Neural cell (in vitro differentiated cells): ENCODE measurements around the gene LSM10. TPM values are rescaled to one million over a fixed set of nuclear protein-coding genes. Genes with fewer than 3 reads are reported as not detected.

Source experiments
- H2AFZ ChIP-seq: fragments of 200-600, 300-800 bp; sonication (generic), shearing (Covaris generic); 2 replicates; pipeline ENCODE4 v1.6.0; 2014; ENCODE audit warnings: low read depth, mild to moderate bottlenecking, antibody characterized with exemption, low read length, moderate library complexity
- H3F3A ChIP-seq: fragments of 200-600 bp; shearing (Covaris generic); 2 replicates; pipeline ENCODE4 v1.6.1; 2016; ENCODE audit warnings: mild to moderate bottlenecking, moderate library complexity, mixed read lengths, antibody characterized with exemption, low read length; ENCODE audit not compliant: insufficient read depth, poor library complexity, severe bottlenecking
- H3K27ac ChIP-seq: fragments of 200-600, 300-800 bp; sonication (generic), shearing (Covaris generic); 2 replicates; pipeline ENCODE4 v1.5.1; 2014; ENCODE audit warnings: mild to moderate bottlenecking, low read length, moderate library complexity
- H3K27me3 ChIP-seq: fragments of 300-800, 200-600 bp; sonication (generic), shearing (Covaris generic); 2 replicates; pipeline ENCODE4 v1.6.0; 2014; ENCODE audit warnings: mild to moderate bottlenecking, low read depth, low read length, moderate library complexity; ENCODE audit not compliant: insufficient read depth
- H3K36me3 ChIP-seq: fragments of 300-800, 200-600 bp; sonication (generic), shearing (Covaris generic); 2 replicates; pipeline ENCODE4 v1.5.1; 2014; ENCODE audit warnings: mild to moderate bottlenecking, antibody characterized with exemption, low read length, moderate library complexity; ENCODE audit not compliant: insufficient read depth
- H3K4me2 ChIP-seq: fragments of 300-800, 200-600 bp; sonication (generic), shearing (Covaris generic); 2 replicates; pipeline ENCODE4 v1.6.0; 2014; ENCODE audit warnings: mild to moderate bottlenecking, low read length
- H3K4me3 ChIP-seq: fragments of 300-800, 200-600 bp; sonication (generic), shearing (Covaris generic); 2 replicates; pipeline ENCODE4 v1.5.1; 2014; ENCODE audit warnings: mild to moderate bottlenecking, low read length, moderate library complexity
- H3K79me2 ChIP-seq: fragments of 200-600 bp; shearing (Covaris generic); replicated peaks from 2 replicates; pipeline ENCODE4 v1.6.0; 2014; ENCODE audit warnings: mild to moderate bottlenecking, low read length, moderate library complexity; ENCODE audit not compliant: insufficient read depth
- H3K9ac ChIP-seq: fragments of 300-800, 200-600 bp; sonication (generic), shearing (Covaris generic); 2 replicates; pipeline ENCODE4 v1.6.1; 2016; ENCODE audit warnings: mild to moderate bottlenecking, low read length, mixed read lengths
- H3K9me2 ChIP-seq: fragments of 200-600 bp; shearing (Covaris generic); 2 replicates; pipeline ENCODE4 v1.6.1; 2016; ENCODE audit warnings: mild to moderate bottlenecking, low read length, mixed read lengths; ENCODE audit not compliant: insufficient read depth
- H3K9me3 ChIP-seq: fragments of 200-600, 300-800 bp; sonication (generic), shearing (Covaris generic); 2 replicates; pipeline ENCODE4 v1.6.1; 2016; ENCODE audit warnings: mild to moderate bottlenecking, mixed run types, low read length, moderate library complexity, mixed read lengths
- H4K20me1 ChIP-seq: fragments of 200-600 bp; shearing (Covaris generic); 2 replicates; pipeline ENCODE4 v1.6.1; 2016; ENCODE audit warnings: mild to moderate bottlenecking, mixed run types; ENCODE audit not compliant: insufficient read depth
- EP300 ChIP-seq: fragments of 450-650 bp; conservative IDR thresholded peaks from 2 replicates; pipeline ENCODE4 v1.6.1; 2014; ENCODE audit warnings: antibody characterized with exemption, mild to moderate bottlenecking, moderate library complexity; ENCODE audit not compliant: poor library complexity, severe bottlenecking
- EZH2 ChIP-seq: fragments of 200-600, 300-800 bp; shearing (Covaris generic), sonication (generic); IDR thresholded peaks from 2 replicates; pipeline ENCODE4 v1.6.1; 2014; ENCODE audit warnings: antibody characterized with exemption, low read length, borderline replicate concordance, mild to moderate bottlenecking; ENCODE audit not compliant: insufficient read depth, poor library complexity, severe bottlenecking
- MXI1 ChIP-seq: fragments of 450-650 bp; conservative IDR thresholded peaks from 2 replicates; pipeline ENCODE4 v1.6.1; 2014; ENCODE audit warnings: antibody characterized with exemption, mild to moderate bottlenecking; ENCODE audit not compliant: poor library complexity, severe bottlenecking
- POLR2AphosphoS5 ChIP-seq: IDR thresholded peaks from 2 replicates; pipeline ENCODE4 v1.6.1; 2012
- RAD21 ChIP-seq: fragments of 450-650 bp; conservative IDR thresholded peaks from 2 replicates; pipeline ENCODE4 v1.6.1; 2014; ENCODE audit warnings: antibody characterized with exemption, mild to moderate bottlenecking, moderate library complexity
- SMC3 ChIP-seq: fragments of 450-650 bp; conservative IDR thresholded peaks from 2 replicates; pipeline ENCODE4 v1.6.1; 2014; ENCODE audit warnings: antibody characterized with exemption, mild to moderate bottlenecking, moderate library complexity; ENCODE audit not compliant: poor library complexity
- TAF1 ChIP-seq: IDR thresholded peaks from 2 replicates; pipeline ENCODE4 v1.6.1; 2012; ENCODE audit warnings: low read depth
- polyA plus RNA-seq: library from polyadenylated mRNA; depleted of rRNA; stranded (reverse); fragments of >200 nt; gene quantifications from 2 replicates; pipeline ENCODE4 v1.2.3, GENCODE V29; 2014
- TF ChIP-seq, protein P1 (sequence below): fragments of 450-650 bp; IDR thresholded peaks from 2 replicates; pipeline ENCODE4 v1.5.1; 2014; ENCODE audit warnings: antibody characterized with exemption, mild to moderate bottlenecking, moderate library complexity; ENCODE audit not compliant: poor library complexity, severe bottlenecking
- TF ChIP-seq, protein P2 (sequence below): IDR thresholded peaks from 2 replicates; pipeline ENCODE4 v1.6.1; 2012; ENCODE audit warnings: borderline replicate concordance

LSM10 gene
- polyA plus RNA-seq, 1 donor from 2014 or later = 1.3 TPM

DNA sequence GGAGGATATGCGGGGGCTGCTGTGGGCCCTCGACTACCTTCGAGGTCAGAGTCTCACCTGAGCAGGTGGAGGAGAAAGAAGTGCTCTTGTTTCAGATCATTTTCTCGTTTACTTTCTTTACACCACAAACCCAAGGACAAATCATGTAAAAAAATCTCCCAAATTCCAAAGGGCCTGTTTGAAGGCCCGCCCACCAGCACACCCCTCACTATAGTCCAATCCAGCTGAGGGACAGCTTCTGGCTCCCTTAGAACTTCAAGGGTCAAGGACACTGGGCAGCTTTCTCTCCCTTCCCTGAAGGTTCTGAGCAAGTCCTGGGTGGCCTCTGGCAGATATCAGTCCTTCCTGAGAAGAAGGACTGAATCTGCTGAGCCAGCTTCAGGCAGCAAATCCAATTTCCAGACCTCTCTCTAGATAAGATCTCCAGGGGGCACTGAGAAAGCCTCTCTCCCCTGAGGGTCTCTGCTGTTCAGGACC, 17.5 kb downstream of the LSM10 start:
- no peak overlapping the region for H3K4me2 ChIP-seq
- H3K9me2 ChIP-seq = no peaks in the 10 kb centered on the region
- no peak overlapping the region for H2AFZ ChIP-seq
- H3F3A ChIP-seq = no peaks in the 10 kb centered on the region
- H3K27me3 ChIP-seq = no peaks in the 10 kb centered on the region
- no peaks in the 10 kb centered on the region for H3K9me3 ChIP-seq
- H3K27ac ChIP-seq = no peak overlapping the region
- H3K4me3 ChIP-seq = no peak overlapping the region
- H3K79me2 ChIP-seq = peaks cover 30% of the 10 kb centered on the region
- peaks cover 2% of the 10 kb centered on the region for H4K20me1 ChIP-seq
- no peaks in the 10 kb centered on the region for H3K36me3 ChIP-seq
- TF ChIP-seq TAF1 = no peak
- TF ChIP-seq, protein P1, sequence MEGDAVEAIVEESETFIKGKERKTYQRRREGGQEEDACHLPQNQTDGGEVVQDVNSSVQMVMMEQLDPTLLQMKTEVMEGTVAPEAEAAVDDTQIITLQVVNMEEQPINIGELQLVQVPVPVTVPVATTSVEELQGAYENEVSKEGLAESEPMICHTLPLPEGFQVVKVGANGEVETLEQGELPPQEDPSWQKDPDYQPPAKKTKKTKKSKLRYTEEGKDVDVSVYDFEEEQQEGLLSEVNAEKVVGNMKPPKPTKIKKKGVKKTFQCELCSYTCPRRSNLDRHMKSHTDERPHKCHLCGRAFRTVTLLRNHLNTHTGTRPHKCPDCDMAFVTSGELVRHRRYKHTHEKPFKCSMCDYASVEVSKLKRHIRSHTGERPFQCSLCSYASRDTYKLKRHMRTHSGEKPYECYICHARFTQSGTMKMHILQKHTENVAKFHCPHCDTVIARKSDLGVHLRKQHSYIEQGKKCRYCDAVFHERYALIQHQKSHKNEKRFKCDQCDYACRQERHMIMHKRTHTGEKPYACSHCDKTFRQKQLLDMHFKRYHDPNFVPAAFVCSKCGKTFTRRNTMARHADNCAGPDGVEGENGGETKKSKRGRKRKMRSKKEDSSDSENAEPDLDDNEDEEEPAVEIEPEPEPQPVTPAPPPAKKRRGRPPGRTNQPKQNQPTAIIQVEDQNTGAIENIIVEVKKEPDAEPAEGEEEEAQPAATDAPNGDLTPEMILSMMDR = no peak
- TF ChIP-seq EZH2 = no peak
- TF ChIP-seq, protein P2, sequence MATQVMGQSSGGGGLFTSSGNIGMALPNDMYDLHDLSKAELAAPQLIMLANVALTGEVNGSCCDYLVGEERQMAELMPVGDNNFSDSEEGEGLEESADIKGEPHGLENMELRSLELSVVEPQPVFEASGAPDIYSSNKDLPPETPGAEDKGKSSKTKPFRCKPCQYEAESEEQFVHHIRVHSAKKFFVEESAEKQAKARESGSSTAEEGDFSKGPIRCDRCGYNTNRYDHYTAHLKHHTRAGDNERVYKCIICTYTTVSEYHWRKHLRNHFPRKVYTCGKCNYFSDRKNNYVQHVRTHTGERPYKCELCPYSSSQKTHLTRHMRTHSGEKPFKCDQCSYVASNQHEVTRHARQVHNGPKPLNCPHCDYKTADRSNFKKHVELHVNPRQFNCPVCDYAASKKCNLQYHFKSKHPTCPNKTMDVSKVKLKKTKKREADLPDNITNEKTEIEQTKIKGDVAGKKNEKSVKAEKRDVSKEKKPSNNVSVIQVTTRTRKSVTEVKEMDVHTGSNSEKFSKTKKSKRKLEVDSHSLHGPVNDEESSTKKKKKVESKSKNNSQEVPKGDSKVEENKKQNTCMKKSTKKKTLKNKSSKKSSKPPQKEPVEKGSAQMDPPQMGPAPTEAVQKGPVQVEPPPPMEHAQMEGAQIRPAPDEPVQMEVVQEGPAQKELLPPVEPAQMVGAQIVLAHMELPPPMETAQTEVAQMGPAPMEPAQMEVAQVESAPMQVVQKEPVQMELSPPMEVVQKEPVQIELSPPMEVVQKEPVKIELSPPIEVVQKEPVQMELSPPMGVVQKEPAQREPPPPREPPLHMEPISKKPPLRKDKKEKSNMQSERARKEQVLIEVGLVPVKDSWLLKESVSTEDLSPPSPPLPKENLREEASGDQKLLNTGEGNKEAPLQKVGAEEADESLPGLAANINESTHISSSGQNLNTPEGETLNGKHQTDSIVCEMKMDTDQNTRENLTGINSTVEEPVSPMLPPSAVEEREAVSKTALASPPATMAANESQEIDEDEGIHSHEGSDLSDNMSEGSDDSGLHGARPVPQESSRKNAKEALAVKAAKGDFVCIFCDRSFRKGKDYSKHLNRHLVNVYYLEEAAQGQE = no peak
- TF ChIP-seq RAD21 = no peak
- no peak for TF ChIP-seq SMC3
- no peak for TF ChIP-seq EP300
- TF ChIP-seq MXI1 = no peak
- TF ChIP-seq POLR2AphosphoS5 = no peak
- no peak overlapping the region for H3K9ac ChIP-seq

DNA sequence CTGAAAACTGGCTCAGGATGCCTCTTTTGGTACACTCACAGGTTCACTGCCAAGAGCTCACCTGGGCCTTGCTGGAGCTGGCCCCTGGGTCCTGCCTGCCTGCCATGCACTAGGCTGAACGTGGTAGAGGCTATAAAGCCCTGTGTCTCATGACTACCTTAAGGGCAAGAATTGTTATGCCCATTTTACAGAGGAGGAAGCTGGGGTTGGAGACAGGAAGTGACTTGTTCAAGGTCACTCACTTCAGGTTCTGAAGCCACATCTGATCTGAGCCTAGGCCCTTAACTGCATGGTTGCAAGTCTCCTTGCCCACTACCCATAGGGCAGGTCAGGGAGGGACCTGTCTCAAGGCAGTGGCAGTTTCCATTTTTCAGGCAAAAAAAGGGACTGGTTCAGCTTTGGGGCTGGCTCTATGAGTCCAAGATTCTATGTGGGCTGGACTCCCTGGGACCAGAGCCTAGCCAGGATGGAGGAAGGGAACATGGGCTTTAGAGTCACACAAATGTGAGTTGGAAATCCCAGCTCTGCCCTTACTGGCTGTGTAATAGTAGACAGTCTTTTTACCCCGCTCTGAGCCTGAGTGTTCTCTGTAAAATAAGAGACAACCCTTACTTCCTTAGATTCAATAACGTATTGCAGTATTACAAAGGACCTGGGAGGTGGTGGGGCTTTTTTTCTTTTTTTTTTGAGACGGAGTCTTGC, 19.8 kb downstream of the LSM10 start:
- TF ChIP-seq EP300 = no peak
- no peak for TF ChIP-seq RAD21
- no peak for TF ChIP-seq TAF1
- no peak for TF ChIP-seq MXI1
- TF ChIP-seq SMC3 = no peak
- TF ChIP-seq POLR2AphosphoS5 = no peak
- TF ChIP-seq, protein P1 = no peak
- TF ChIP-seq, protein P2 = no peak
- no peak for TF ChIP-seq EZH2
- no peaks in the 10 kb centered on the region for H3K9me3 ChIP-seq
- H3K36me3 ChIP-seq = no peaks in the 10 kb centered on the region
- peaks cover 2% of the 10 kb centered on the region for H4K20me1 ChIP-seq
- no peaks in the 10 kb centered on the region for H3K27me3 ChIP-seq
- no peaks in the 10 kb centered on the region for H3F3A ChIP-seq
- no peaks in the 10 kb centered on the region for H3K9me2 ChIP-seq
- H3K27ac ChIP-seq = no peak overlapping the region
- no peak overlapping the region for H3K4me3 ChIP-seq
- H2AFZ ChIP-seq = no peak overlapping the region
- peaks cover 21% of the 10 kb centered on the region for H3K79me2 ChIP-seq
- no peak overlapping the region for H3K4me2 ChIP-seq
- no peak overlapping the region for H3K9ac ChIP-seq
